HG02981 (cell line): ENCODE measurements around the gene VAMP5.
"Not testable (repeated sequence)": the region's sequence is repeated elsewhere in the genome, so short reads cannot be mapped to it uniquely, and the experiment has no call there.

ENCODE experiments used
- ATAC-seq: cut with Tn5 transposase; IDR thresholded peaks from one replicate; pipeline ENCODE4 v1.9.1; 2021; ENCODE audit warnings: mild to moderate bottlenecking, moderate library complexity; ENCODE audit not compliant: unreplicated experiment

VAMP5 gene

DNA sequence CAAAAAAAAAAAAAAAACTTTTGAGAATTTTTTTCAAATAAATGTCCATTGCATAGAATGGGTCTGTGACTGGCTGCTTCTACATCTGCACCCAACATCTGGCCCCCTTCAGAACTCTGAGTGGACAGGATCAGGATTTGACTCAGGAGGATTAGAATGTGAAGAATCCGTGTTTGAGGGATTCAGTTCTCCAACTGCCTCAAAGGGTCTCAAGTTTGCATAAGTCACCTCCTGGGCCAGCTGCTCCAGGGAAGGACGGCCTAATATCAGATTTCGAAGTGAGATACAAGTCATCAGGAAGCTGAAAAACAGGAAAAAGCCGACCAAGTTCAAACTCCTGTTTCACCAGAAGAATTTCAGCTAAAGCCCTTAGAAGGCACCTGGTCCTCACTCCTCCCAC, 34.4 kb upstream of the VAMP5 start:
- ATAC-seq: no peak

DNA sequence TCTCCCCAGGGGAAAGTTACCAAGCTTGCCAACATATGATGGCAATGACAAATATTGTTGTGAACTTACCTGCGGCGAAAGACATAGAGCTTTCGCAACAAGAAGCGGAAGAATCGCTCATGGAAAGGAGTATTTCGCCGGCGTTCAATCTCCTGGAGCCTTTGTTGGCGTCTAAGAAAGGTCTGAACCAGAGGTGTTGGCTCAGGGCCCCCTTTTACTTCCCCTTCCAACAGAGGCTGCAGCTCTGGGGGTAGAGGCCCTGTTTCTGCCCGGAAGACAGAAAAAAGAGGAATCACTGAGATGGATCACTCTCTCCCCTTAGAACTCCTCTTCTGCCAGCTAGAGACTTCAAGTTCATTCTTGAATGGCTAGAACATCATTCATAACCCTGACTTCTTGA, 33.7 kb upstream of the VAMP5 start:
- ATAC-seq: no peak

DNA sequence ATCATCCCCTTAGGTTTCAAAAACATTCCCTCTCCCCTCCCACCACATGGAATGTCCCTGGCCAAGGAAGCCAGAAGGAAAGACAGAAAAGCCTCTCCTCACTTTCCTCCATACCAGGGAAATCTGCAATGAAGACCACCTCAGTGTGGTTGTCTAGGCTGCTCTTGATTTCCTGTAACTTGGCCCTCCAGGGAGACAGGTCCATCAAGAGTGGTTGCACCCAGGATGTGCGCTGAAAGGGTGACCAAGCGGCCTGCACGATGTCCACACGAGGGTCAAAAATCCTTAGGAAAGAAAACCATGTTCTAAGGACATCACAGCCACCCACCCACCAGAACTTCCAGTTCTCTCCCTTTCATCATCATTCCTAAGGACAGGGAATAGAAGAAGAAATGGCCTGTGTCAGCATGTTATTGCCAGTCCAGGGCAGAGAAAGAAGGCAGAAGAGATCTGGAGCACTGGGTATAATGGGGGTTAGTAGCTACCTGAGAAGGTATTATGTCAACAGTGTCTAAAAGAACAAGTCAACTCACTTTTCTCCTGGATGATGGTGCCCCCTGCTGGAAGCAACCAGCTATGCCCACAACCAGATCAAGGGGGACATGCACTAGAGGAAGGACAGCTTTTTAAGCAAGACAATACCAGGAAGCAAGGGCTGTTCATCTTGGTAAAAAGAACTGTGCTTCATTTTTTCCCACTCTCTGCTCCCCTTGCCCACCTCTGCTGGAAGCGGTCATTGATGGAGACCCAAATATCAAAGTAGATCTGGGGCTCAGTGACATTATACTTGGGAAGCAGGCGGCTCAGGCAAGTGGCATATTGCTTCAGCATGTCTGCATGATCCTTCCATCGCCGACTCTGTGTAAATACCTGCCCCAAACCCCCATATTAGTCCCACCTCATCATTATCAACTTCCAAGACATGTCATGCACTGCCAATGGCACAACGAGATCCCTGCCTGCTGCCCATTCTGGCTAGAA, 32.2 kb upstream of the VAMP5 start:
- ATAC-seq: peak; percentile 58

DNA sequence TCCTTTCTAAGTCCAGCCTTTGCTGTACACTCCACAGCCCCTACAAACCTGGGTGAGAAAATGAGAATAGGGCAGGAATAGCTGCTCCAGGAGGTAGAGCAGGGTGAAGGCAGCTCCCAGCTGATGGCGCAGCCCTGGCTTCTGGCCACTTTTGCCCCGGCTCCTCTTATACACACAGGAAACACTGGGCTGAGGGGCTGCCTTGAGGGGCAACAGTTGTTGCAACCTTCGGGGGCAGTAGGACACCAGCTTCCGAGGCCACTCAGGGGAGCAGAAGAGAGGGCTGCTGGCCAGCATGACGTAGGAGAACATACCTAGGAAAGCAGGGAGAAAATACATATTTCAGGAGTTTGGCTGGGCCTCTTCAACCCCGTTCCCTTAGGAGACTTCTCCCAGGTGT, 31.0 kb upstream of the VAMP5 start:
- no peak for ATAC-seq

DNA sequence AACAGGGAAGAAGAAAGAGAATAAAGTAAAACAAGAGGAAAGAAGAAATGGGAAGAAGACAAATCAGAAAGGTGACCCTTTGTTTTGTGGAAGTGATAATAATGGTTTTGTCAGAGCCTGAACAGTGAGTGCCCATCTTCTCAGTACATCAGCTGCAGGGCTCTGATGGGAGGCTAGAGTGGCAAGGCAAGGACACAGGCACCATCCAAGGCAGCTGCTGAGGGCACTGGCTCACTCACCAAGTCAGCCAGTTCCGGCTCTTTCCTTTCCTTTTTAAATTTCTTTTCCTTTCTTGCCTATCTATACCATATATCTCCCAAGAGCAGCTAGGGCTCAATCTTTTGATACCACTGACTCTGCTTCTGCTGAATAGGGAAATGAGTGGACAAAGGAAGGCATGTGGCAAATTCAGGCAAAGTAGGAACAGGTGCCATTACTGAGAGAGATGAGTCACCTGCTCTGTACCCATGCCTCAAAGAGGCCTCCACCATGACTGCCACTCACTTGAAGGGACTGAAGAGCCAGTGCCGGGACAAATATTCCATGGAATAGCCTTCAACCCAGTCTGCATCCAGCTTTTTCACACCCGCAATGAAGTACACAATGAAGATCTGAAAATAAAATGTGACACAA, 29.1 kb upstream of the VAMP5 start:
- ATAC-seq: no peak

DNA sequence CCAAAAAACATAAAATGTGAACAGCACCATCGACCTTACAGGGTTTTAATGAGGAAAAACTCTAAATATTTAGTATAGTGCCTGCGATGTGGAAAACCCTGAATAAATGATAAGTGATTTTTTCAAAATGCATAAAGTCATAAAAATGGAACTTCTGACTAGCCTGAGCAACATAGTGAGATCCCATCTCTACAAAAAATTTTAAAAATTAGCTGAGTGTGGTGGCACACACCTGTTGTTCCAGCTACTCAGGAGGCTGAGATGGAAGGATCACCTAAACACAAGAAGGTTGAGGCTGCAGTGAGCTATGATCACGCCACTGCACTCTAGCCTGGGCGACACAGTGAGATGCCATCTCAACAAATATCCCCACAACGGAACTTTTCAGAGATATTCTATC, 27.1 kb upstream of the VAMP5 start:
- ATAC-seq: no peak

- no peak for ATAC-seq
Measured at GRCh38 chr2:85558160-85558559, 26.1 kb upstream of the VAMP5 start.

- ATAC-seq: not testable (repeated sequence)
Measured at GRCh38 chr2:85560403-85560726, 23.9 kb upstream of the VAMP5 start.

- no peak for ATAC-seq
Measured at GRCh38 chr2:85560812-85561279, 23.4 kb upstream of the VAMP5 start.

DNA sequence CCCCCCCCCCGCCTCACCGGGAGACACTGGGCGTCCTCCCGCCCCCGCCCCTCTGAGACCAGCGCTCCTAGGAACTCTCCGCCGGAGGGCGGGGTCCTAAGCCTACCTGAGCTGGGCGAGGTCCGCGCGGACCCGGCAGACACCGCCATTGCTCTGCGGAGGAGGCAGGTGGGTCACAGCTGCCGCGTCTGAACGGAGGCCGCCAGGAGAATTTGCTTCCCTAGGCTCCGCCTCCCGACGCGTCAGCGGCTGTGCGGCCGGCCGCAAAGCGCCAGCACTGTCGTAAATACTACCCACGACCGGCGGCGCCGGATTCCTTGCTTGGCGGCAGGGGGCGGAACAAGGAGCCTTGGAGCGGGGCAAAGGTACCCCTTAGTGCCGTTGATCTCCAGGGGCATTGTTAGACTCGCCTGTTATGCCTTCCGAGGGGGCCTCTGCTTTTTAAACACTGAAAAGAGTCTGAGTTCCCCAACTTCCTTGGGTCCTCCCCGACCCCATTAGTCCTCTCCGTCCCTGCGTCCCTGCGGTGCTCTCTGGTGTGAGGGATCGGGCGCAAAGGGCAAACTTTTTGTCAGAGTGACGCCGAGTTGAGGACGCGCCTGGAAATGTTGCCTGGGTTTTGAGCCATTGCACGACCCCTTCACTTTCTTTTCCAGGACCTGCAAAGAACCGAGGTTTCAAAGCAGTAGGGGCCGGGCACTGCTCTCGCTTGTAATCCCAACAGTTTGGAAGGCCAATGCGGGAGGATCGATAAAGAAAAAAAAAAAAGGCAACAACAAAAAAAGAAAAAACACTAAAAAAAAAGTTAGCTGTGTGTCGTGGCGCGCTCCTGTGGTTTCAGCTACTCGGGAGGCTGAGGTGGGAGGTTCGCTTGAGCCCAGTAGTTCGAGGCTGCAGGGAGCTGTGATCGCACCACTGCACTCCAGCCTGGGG, 22.7 kb upstream of the VAMP5 start, which contains the start of gene GGCX:
Gene GGCX, minus strand, starts transcription at position 214 of the 933 bp plus-strand sequence. Its CDS starts 65 bp downstream, at position 149.
- ATAC-seq: peak; percentile 92

DNA sequence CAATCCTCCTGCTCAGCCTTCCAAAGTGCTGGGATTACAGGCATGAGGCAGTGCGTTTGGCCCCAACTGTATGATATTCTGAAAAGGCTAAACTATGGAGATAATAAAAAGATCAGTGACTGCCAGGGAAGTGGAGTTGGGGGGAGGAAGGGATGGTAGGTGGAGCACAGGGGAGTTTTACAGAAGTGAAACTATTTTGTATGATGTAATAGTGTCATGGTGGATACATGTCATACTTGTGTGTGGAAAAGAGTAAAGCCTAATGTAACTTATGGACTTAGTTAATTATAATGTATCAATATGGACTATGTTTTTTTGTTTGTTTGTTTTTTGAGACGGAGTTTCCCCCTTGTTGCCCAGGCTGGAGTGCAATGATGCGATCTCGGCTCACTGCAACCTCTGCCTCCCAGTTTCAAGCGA, 20.1 kb upstream of the VAMP5 start:
- ATAC-seq: no peak

- ATAC-seq: no peak
Measured at GRCh38 chr2:85566265-85566664, 18.0 kb upstream of the VAMP5 start.

DNA sequence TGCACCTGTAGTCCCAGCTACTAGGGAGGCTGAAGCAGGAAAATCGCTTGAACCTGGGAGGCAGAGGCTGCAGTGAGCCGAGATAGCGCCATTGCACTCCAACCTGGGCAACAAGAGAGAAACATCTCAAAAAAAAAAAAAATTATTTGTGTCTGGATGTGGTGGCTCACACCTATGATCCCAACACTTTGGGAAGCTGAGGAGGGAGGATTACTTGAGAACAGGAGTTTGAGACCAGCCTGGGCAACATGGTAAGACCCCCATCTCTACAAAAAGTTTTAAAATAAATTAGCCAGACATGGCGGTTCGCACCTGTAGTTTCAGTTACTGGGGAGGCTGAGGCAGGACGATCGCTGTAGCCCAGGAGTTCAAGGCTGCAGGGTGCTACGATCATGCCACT, 8.5 kb upstream of the VAMP5 start:
- no peak for ATAC-seq

DNA sequence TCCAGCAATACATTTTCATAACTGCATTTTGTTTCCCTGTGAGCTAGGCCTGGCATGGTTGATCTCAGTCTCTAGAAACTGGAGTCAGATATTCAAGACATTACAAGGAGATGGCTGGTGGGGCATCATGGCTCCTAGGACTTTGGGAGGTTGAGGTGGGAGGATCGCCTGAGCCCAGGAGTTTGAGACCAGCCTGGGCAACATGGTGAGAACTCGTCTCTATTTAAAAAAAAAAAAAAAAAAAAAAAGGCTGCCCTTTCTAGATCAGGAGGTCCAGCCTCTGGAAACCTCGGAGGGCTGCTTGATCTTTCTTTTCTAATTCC, 7.2 kb upstream of the VAMP5 start:
- no peak for ATAC-seq

GRCh38 chr2:85577386-85578242, 6.6 kb upstream of the VAMP5 start, which contains the start of gene VAMP8:
VAMP8 (plus strand) TSS chr2:85577586; CDS start chr2:85577647, 61 bp downstream.
- peak; percentile 54 for ATAC-seq

GRCh38 chr2:85578243-85579180, 5.7 kb upstream of the VAMP5 start:
- ATAC-seq: peak; percentile 55

- no peak for ATAC-seq
Measured at GRCh38 chr2:85579266-85579935, 4.8 kb upstream of the VAMP5 start.

GRCh38 chr2:85580206-85580605, 4.0 kb upstream of the VAMP5 start:
- ATAC-seq: no peak
